Gastrocnemius medialis (tissue), 4 donors: ENCODE measurements around the gene TYRO3. TPM values are rescaled to one million over a fixed set of nuclear protein-coding genes. Genes with fewer than 3 reads are reported as not detected.
"Not testable (repeated sequence)": the region's sequence is repeated elsewhere in the genome, so short reads cannot be mapped to it uniquely, and the experiment has no call there.

ENCODE experiments used
- ATAC-seq, 2 donors: fragments of 150-250 bp; one replicate each; pipeline ENCODE4 v1.9.1; 2016
- DNase-seq, 2 donors: peaks; one replicate each; pipeline ENCODE4 v3.0.0-alpha.2; 2019
- H3K27ac ChIP-seq, 4 donors: fragments of 200-600 bp; sonication (generic); 1 replicate in 1 of 4; 2 replicates in 3 of 4; pipeline ENCODE4 v1.5.1; 2016 to 2018; ENCODE audit warnings: mild to moderate bottlenecking in 2 of 4, moderate library complexity in 1 of 4
- H3K27me3 ChIP-seq, 3 donors: fragments of 200-600 bp; sonication (generic) in 2 of 3; 1 replicate in 1 of 3; 2 replicates in 2 of 3; pipeline versions ENCODE4 v1.5.1 to v1.6.0; 2016 to 2019; ENCODE audit warnings: mild to moderate bottlenecking in 1 of 3, moderate library complexity in 1 of 3
- H3K36me3 ChIP-seq, 2 donors: fragments of 200-600 bp; sonication (generic) in 1 of 2; one replicate each; pipeline ENCODE4 v1.5.1; 2017 to 2018
- H3K4me1 ChIP-seq, 2 donors: fragments of 200-600 bp; sonication (generic) in 1 of 2; one replicate each; pipeline ENCODE4 v1.5.1; 2016 to 2017; ENCODE audit warnings: mild to moderate bottlenecking in 2 of 2
- H3K4me3 ChIP-seq, 4 donors: fragments of 200-600 bp; sonication (generic) in 3 of 4; 1 replicate in 1 of 4; 2 replicates in 3 of 4; pipeline ENCODE4 v1.5.1; 2016 to 2019; ENCODE audit warnings: mild to moderate bottlenecking in 2 of 4
- H3K9me3 ChIP-seq, 3 donors: fragments of 200-600 bp; sonication (generic) in 2 of 3; 1 replicate in 1 of 3; 2 replicates in 2 of 3; pipeline ENCODE4 v1.5.1; 2016 to 2019
- POLR2A ChIP-seq, 2 donors: fragments of 450-650 bp; IDR thresholded peaks; one replicate each; pipeline ENCODE4 v1.6.1; 2017; ENCODE audit warnings: antibody characterized with exemption in 2 of 2, mild to moderate bottlenecking in 2 of 2, moderate library complexity in 2 of 2
- in situ Hi-C, 4 donors: fragments of 200-750 bp; cut with MboI; loops; one replicate each; pipeline versions ENCODE4 v1.15.0 to v1.8.0; 2017; ENCODE audit warnings: low sequenced_read_pairs in 4 of 4
- intact Hi-C: fragments of 100-400 bp; cut with DNase I; formaldehyde crosslinking; loops from one replicate; pipeline ENCODE4 v1.15.1; 2023; ENCODE audit warnings: low total_unique reads
- total RNA-seq, 4 donors: library from RNA; depleted of rRNA; stranded (reverse); fragments of >200 nt; gene quantifications; one replicate each; pipeline versions ENCODE4 v1.1.0 to v1.2.3, GENCODE V29; 2016
- TF ChIP-seq, protein P1 (sequence below), 5 experiments: fragments of 450-650 bp in 3 of 5; fragments of 200-600 bp in 2 of 5; sonication (generic) in 2 of 5; IDR thresholded peaks in 4 of 5; conservative IDR thresholded peaks in 1 of 5; 1 replicate in 4 of 5; 2 replicates in 1 of 5; pipeline ENCODE4 v1.5.1; 2016 to 2019; ENCODE audit warnings: antibody characterized with exemption in 5 of 5, mild to moderate bottlenecking in 3 of 5, moderate library complexity in 3 of 5

The TYRO3 gene
- total RNA-seq, 4 donors from 2014 or later, result 1.6 to 4.4 (median 2.4) TPM

DNA sequence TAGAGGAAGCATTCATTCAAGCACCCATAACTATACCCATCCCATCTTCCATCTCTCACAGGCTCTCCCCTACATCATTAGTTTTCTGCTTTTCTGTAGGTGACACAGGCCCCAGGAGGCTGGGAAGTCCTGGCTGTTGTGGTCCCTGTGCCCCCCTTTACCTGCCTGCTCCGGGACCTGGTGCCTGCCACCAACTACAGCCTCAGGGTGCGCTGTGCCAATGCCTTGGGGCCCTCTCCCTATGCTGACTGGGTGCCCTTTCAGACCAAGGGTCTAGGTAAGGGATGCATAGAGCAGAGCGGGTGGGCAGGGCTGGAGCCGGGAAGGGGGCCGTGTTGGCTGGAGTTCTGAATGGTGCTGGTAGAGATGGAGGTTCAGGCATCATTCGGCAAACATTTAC, 8.2 kb downstream of the TYRO3 start:
- in situ Hi-C loops (no loop called here), intact Hi-C loops (no loop called here)
- TF ChIP-seq, protein P1, sequence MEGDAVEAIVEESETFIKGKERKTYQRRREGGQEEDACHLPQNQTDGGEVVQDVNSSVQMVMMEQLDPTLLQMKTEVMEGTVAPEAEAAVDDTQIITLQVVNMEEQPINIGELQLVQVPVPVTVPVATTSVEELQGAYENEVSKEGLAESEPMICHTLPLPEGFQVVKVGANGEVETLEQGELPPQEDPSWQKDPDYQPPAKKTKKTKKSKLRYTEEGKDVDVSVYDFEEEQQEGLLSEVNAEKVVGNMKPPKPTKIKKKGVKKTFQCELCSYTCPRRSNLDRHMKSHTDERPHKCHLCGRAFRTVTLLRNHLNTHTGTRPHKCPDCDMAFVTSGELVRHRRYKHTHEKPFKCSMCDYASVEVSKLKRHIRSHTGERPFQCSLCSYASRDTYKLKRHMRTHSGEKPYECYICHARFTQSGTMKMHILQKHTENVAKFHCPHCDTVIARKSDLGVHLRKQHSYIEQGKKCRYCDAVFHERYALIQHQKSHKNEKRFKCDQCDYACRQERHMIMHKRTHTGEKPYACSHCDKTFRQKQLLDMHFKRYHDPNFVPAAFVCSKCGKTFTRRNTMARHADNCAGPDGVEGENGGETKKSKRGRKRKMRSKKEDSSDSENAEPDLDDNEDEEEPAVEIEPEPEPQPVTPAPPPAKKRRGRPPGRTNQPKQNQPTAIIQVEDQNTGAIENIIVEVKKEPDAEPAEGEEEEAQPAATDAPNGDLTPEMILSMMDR (IDR thresholded peaks at IDR 0.05 in 4 of 5, conservative IDR thresholded peaks at IDR 0.05 in 1 of 5), result no peak
- no peak for TF ChIP-seq POLR2A (IDR thresholded peaks at IDR 0.05)
- Histone ChIP-seq H3K36me3 (no peaks in the 10 kb centered on the region), H3K27me3 (no peaks in the 10 kb centered on the region), H3K27ac (no peak overlapping the region), H3K4me3 (no peak overlapping the region), H3K4me1 (no peaks in the 10 kb centered on the region), H3K9me3 (no peaks in the 10 kb centered on the region)
- no peak for DNase-seq
- no peak for ATAC-seq

DNA sequence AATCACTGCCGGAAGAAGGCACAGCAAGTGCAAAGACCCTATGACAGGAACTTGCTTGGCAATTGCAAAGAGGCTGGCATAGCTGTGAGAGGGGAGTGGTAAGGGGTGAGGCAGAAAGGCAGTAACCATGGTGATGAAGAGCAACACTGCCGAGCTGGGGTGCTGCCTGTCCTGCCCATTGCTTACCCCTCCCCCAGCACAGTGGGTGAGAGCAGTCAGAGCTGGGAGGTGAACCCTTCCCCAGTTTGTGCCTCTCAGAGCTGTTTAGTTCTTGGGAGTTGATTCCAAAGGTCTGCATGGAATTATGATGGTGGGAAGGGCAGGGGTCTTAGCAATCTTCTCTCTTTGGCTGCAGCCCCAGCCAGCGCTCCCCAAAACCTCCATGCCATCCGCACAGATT, 8.8 kb downstream of the TYRO3 start:
- Histone ChIP-seq H3K4me1 (no peaks in the 10 kb centered on the region), H3K4me3 (no peak overlapping the region), H3K9me3 (no peaks in the 10 kb centered on the region), H3K27ac (no peak overlapping the region), H3K36me3 (no peaks in the 10 kb centered on the region), H3K27me3 (no peaks in the 10 kb centered on the region)
- intact Hi-C loops, result no loop called here
- ATAC-seq, result no peak
- in situ Hi-C loops, result no loop called here
- TF ChIP-seq, protein P1 (IDR thresholded peaks at IDR 0.05 in 4 of 5, conservative IDR thresholded peaks at IDR 0.05 in 1 of 5), result no peak
- no peak for TF ChIP-seq POLR2A (IDR thresholded peaks at IDR 0.05)
- no peak for DNase-seq

DNA sequence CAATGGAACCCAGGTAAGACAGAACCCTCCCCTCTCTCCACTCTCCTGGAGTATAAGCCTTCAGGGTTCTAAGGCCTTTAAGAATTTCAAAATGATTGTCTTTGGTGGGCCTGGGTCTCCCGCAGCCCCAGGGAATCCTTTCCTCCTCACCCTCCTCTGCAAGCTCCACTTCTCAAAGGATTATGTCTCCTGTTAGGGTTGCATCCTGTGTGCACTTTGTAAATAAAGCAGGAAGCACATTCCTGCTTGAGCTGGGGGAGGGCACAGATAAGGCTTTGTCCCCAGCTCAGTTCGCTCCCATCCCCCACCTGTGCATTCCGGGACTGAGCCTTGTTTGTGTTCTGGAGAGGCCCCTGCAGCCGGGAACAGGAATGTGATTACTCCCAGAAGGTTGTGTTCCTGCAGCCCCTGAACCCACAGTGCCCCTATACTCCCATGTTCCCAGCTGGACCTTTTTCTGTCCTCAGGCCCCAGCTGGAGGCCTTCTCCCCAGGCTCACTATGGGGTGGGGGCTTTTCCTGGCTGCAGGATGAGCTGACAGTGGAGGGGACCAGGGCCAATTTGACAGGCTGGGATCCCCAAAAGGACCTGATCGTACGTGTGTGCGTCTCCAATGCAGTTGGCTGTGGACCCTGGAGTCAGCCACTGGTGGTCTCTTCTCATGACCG, 9.5 kb downstream of the TYRO3 start:
- Histone ChIP-seq H3K27me3 (no peaks in the 10 kb centered on the region), H3K27ac (no peak overlapping the region), H3K4me1 (no peaks in the 10 kb centered on the region), H3K4me3 (no peak overlapping the region), H3K36me3 (no peaks in the 10 kb centered on the region), H3K9me3 (no peaks in the 10 kb centered on the region)
- in situ Hi-C loops, result no loop called here
- ATAC-seq (no peak), DNase-seq (no peak)
- intact Hi-C loops, result no loop called here
- TF ChIP-seq POLR2A (IDR thresholded peaks at IDR 0.05), result no peak
- TF ChIP-seq, protein P1 (IDR thresholded peaks at IDR 0.05 in 4 of 5, conservative IDR thresholded peaks at IDR 0.05 in 1 of 5), result no peak

DNA sequence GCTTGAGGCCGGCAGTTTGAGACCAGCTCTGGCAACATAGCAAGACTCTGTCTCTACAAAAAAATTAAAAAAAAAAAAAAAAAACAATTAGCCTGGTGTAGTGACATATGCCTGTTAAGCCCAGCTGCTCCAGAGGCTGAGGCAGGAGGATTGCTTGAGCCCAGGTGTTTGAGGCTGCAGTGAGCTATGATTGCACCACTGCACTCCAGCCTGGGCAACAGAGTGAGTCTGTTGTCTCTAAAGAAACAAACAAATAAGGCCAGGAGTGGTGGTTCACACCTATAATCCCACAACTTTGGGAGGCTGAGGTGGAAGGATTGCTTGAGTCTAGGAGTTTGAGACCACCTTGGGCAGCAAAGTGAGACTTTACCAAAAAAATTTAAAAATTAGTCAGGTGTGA, 10.2 kb downstream of the TYRO3 start:
- H3K27ac ChIP-seq, intact Hi-C loops, H3K36me3 ChIP-seq, H3K27me3 ChIP-seq, in situ Hi-C loops, H3K4me1 ChIP-seq, H3K4me3 ChIP-seq, ATAC-seq, H3K9me3 ChIP-seq, DNase-seq: not testable (repeated sequence)

DNA sequence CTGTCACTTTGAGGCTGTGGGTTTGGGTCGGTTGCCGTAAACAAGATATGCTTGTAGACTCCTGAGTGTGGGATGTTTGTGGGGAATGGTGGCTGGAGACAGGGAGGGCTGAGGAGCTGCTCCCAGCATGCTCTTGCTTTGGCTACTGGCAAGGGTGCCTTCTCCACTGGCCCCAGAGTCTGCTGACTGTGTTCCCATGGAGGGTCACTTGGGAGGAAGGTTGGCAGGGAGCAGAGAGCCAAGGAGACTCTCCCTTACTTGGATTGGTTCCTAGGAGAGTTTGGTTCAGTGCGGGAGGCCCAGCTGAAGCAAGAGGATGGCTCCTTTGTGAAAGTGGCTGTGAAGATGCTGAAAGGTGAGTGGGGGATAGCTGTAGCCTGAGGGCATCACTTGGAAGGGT, 11.8 kb downstream of the TYRO3 start:
- in situ Hi-C loops, result no loop called here
- ATAC-seq, result no peak
- no peaks in the 10 kb centered on the region for H3K9me3 ChIP-seq
- no peak for DNase-seq
- H3K27me3 ChIP-seq, result no peaks in the 10 kb centered on the region
- TF ChIP-seq POLR2A (IDR thresholded peaks at IDR 0.05), result no peak
- TF ChIP-seq, protein P1 (IDR thresholded peaks at IDR 0.05 in 4 of 5, conservative IDR thresholded peaks at IDR 0.05 in 1 of 5), result no peak
- intact Hi-C loops, result no loop called here
- H3K4me3 ChIP-seq, result no peak overlapping the region
- H3K27ac ChIP-seq, result no peak overlapping the region
- H3K36me3 ChIP-seq, result no peaks in the 10 kb centered on the region
- no peaks in the 10 kb centered on the region for H3K4me1 ChIP-seq
